ENCODE results near the gene CENPP.

GRCh38 chr9:92424340-92424739 lies 98.6 kb downstream of the CENPP start, which contains the start of gene OMD:
- TF ChIP-seq SP1 (IDR thresholded peaks at IDR 0.05) (no peak), FOXK2 (IDR thresholded peaks at IDR 0.05) (no peak), BHLHE40 (IDR thresholded peaks at IDR 0.05; ENCODE audit: borderline replicate concordance) (no peak)
